Uterus (tissue), 2 donors: Measurements from ENCODE around the gene SHB.

Experiments
- POLR2A ChIP-seq, 2 donors: fragments of 450-650 bp; IDR thresholded peaks; one replicate each; pipeline ENCODE4 v1.6.1; 2016; ENCODE audit warnings: antibody characterized with exemption in 2 of 2, mild to moderate bottlenecking in 1 of 2, moderate library complexity in 1 of 2
- TF ChIP-seq, protein P1 (sequence below), 4 experiments: fragments of 200-600 bp in 2 of 4; fragments of 450-650 bp in 2 of 4; sonication (generic) in 2 of 4; IDR thresholded peaks; one replicate each; pipeline ENCODE4 v1.5.1; 2016 to 2019; ENCODE audit warnings: antibody characterized with exemption in 4 of 4, mild to moderate bottlenecking in 2 of 4, moderate library complexity in 1 of 4

DNA sequence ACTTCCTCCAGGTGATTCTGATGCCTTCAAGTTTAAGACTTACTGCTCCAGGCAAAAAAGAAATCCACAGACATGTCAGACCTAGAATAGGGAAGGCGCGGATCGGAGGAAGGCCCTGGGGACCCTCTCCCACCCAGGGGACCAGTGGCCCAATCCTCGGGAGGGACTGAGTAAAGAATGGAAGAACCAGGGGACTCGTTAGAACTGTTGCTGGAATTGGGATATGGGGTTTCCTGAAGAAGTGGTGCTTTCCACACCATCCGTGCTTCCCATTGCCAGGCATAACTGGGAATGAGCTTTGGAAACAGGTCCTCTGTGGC is 101.3 kb downstream of the SHB start:
- TF ChIP-seq, protein P1, sequence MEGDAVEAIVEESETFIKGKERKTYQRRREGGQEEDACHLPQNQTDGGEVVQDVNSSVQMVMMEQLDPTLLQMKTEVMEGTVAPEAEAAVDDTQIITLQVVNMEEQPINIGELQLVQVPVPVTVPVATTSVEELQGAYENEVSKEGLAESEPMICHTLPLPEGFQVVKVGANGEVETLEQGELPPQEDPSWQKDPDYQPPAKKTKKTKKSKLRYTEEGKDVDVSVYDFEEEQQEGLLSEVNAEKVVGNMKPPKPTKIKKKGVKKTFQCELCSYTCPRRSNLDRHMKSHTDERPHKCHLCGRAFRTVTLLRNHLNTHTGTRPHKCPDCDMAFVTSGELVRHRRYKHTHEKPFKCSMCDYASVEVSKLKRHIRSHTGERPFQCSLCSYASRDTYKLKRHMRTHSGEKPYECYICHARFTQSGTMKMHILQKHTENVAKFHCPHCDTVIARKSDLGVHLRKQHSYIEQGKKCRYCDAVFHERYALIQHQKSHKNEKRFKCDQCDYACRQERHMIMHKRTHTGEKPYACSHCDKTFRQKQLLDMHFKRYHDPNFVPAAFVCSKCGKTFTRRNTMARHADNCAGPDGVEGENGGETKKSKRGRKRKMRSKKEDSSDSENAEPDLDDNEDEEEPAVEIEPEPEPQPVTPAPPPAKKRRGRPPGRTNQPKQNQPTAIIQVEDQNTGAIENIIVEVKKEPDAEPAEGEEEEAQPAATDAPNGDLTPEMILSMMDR (IDR thresholded peaks at IDR 0.05), result no peak
- no peak for TF ChIP-seq POLR2A (IDR thresholded peaks at IDR 0.05)
